Cardiac muscle cell (in vitro differentiated cells and primary cell): ENCODE results near the gene DCLRE1C. TPM values are rescaled to one million over a fixed set of nuclear protein-coding genes. Genes with fewer than 3 reads are reported as not detected.
A peak's percentile ranks its signal among the peaks of the same experiment; 100 is the strongest.

Experiments
- DNase-seq, 2 donors: peaks; one replicate each; pipeline versions ENCODE4 v3.0.0 to v3.0.0-alpha.2; 2010 to 2017; ENCODE audit warnings: low read depth in 1 of 2, low spot score in 1 of 2
- H3K27ac ChIP-seq: fragments of 200-600 bp; sonication (generic); 2 replicates; pipeline ENCODE4 v1.5.1; 2016
- H3K27me3 ChIP-seq: fragments of 200-600 bp; sonication (generic); 2 replicates; pipeline ENCODE4 v1.6.0; 2016; ENCODE audit warnings: control low read depth
- H3K36me3 ChIP-seq: fragments of 200-600 bp; sonication (generic); 2 replicates; pipeline ENCODE4 v1.5.1; 2016; ENCODE audit warnings: control low read depth
- H3K4me1 ChIP-seq: fragments of 200-600 bp; sonication (generic); 2 replicates; pipeline ENCODE4 v1.8.1; 2017; ENCODE audit warnings: low read depth, mild to moderate bottlenecking, mixed run types
- H3K4me3 ChIP-seq: fragments of 200-600 bp; sonication (generic); 2 replicates; pipeline ENCODE4 v1.5.1; 2016; ENCODE audit warnings: mild to moderate bottlenecking
- H3K9me3 ChIP-seq: fragments of 200-600 bp; sonication (generic); 2 replicates; pipeline ENCODE4 v1.5.1; 2017; ENCODE audit warnings: low read depth, mild to moderate bottlenecking, control low read depth
- CTCF ChIP-seq: IDR thresholded peaks from 2 replicates; pipeline ENCODE4 v1.5.1; 2012; ENCODE audit warnings: low read depth, mild to moderate bottlenecking, low read length
- polyA plus RNA-seq: library from polyadenylated mRNA; unstranded; fragments of >200 nt; fragmentation: Nextera tagmentation; extraction: Ambion mirVana; gene quantifications from 2 replicates; pipeline ENCODE4 v1.2.1, GENCODE V29; 2016
- total RNA-seq: library from RNA; depleted of rRNA; stranded (reverse); fragments of >200 nt; gene quantifications from 2 replicates; pipeline ENCODE4 v1.2.3, GENCODE V29; 2016

DCLRE1C gene
- total and polyA plus RNA-seq, 2 experiments from 2014 or later = 8.2 to 16.6 TPM

- no peaks in the 10 kb centered on the region for H3K27me3 ChIP-seq
- no peaks in the 10 kb centered on the region for H3K36me3 ChIP-seq
- H3K4me1 ChIP-seq = no peaks in the 10 kb centered on the region
- H3K27ac ChIP-seq = no peak overlapping the region
- no peaks in the 10 kb centered on the region for H3K9me3 ChIP-seq
- peak in 1 of 2 donors; percentile 30 for DNase-seq
- H3K4me3 ChIP-seq = no peak overlapping the region
- TF ChIP-seq CTCF = peak; percentile 29
Measured at GRCh38 chr10:14889318-14889717, 64.6 kb downstream of the DCLRE1C start.

GRCh38 chr10:14884082-14884481, 69.8 kb downstream of the DCLRE1C start:
- no peak for TF ChIP-seq CTCF
- H3K27ac ChIP-seq = no peak overlapping the region

GRCh38 chr10:14880229-14880628, 73.7 kb downstream of the DCLRE1C start:
- Histone ChIP-seq H3K36me3 (no peaks in the 10 kb centered on the region), H3K4me3 (peak overlapping the region; percentile 84), H3K27ac (no peak overlapping the region), H3K27me3 (no peaks in the 10 kb centered on the region), H3K9me3 (no peaks in the 10 kb centered on the region), H3K4me1 (peaks cover 11% of the 10 kb centered on the region)
- TF ChIP-seq CTCF = no peak
- DNase-seq = peak in 1 of 2 donors; percentile 5

More at GRCh38 chr10:14884082-14884481, 69.8 kb downstream of the DCLRE1C start:
- DNase-seq = no peak
- Histone ChIP-seq H3K4me3 (no peak overlapping the region), H3K4me1 (no peaks in the 10 kb centered on the region), H3K27me3 (no peaks in the 10 kb centered on the region), H3K9me3 (no peaks in the 10 kb centered on the region), H3K36me3 (no peaks in the 10 kb centered on the region)

GRCh38 chr10:14879928-14880193, 74.0 kb downstream of the DCLRE1C start:
- TF ChIP-seq CTCF = no peak
- no peaks in the 10 kb centered on the region for H3K9me3 ChIP-seq
- peaks cover 11% of the 10 kb centered on the region for H3K4me1 ChIP-seq
- no peaks in the 10 kb centered on the region for H3K36me3 ChIP-seq
- H3K27me3 ChIP-seq = no peaks in the 10 kb centered on the region
- no peak overlapping the region for H3K27ac ChIP-seq
- no peak for DNase-seq
- H3K4me3 ChIP-seq = peak overlapping the region; percentile 84

- no peak for TF ChIP-seq CTCF
- Histone ChIP-seq H3K36me3 (no peaks in the 10 kb centered on the region), H3K4me3 (peak overlapping the region; percentile 84), H3K27me3 (no peaks in the 10 kb centered on the region), H3K9me3 (no peaks in the 10 kb centered on the region), H3K4me1 (peaks cover 11% of the 10 kb centered on the region), H3K27ac (peak overlapping the region; percentile 85)
- peak in 1 of 2 donors; percentile 26 for DNase-seq
Measured at GRCh38 chr10:14879124-14879927, 74.6 kb downstream of the DCLRE1C start.
